Jurkat, Clone E6-1 (cell line): ENCODE measurements around the gene SYNGR2.
A peak's percentile ranks its signal among the peaks of the same experiment; 100 is the strongest.

ENCODE experiments used
- DNase-seq: peaks from one replicate; pipeline ENCODE4 v3.0.0-alpha.2; 2011; ENCODE audit warnings: low read depth, low spot score
- H3K4me3 ChIP-seq: 2 replicates; pipeline ENCODE4 v1.5.1; 2011; ENCODE audit warnings: mild to moderate bottlenecking, low read length, control low read depth, moderate library complexity

The SYNGR2 gene

DNA sequence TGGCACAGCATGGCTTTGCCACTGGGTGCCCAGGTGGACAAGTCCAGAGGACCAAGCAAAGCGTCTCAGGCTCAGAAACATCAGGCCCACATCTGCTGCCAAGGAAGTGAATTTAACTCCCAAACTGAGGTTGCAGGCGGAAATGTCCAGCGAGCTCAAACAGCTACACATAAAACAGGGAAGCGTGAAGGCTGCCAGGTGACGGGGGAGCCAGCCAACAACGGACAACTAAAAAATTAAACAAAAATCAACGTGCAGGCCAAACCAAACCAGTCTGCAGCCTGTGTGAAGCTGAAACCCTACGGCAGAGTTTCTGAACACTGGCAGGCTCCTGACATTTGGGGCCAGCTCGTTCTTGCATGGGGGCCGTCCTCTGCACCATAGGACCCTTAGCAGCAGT is 16.0 kb downstream of the SYNGR2 start:
- DNase-seq, result no peak
- H3K4me3 ChIP-seq, result no peak overlapping the region

DNA sequence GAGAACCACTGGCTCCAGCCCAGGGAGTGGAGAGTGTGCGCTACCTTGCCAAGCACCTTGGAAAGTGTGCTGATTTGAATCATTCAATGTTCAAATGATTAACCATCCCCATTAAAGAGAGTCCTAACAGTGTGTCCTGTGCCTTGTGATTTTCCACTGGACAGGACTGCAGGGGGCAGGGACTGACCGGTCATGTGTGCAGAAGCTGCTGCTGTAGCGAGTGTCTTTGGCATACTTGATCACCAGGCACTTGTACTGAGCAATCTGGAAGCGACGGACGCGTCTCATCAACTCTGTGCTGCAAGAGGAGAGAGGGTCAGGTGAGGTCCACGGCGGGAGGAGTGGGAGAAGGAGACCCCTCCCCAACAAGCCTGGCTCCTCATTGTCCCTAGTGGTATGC is 16.5 kb downstream of the SYNGR2 start:
- no peak for DNase-seq
- no peak overlapping the region for H3K4me3 ChIP-seq

DNA sequence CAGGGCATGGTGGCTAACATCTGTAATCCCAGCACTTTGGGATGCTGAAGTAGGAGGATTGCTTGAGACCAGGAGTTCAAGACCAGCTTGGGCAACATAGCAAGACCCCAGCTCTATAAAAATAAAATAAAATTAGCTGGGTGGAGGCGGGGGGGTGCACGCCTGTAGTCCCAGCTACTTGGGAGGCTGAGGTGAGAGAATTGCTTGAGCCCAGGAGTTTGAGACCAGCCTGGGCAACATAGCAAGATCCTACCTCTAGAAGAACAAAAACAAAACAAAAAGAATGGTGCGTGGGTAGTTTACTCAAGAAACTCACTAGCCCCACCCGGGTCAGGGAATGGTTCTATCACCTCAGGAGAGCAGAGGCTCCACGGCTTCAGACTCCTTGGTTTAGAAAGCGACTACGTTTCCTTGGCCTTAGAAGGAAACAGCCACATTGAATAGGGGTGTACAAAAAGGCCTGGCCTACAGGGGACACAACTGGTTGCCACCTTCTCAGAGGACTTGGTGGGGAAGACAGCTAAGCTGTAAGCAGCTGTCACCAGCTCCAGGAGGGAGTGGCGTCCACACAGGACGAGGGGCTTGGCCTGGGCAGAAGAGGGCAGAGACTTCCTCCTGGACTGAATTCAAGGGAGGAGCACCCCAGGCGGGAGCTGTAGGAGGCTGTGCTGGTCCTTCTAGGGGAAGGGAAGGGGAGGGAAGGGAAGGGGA is 17.8 kb downstream of the SYNGR2 start:
- no peak for DNase-seq

DNA sequence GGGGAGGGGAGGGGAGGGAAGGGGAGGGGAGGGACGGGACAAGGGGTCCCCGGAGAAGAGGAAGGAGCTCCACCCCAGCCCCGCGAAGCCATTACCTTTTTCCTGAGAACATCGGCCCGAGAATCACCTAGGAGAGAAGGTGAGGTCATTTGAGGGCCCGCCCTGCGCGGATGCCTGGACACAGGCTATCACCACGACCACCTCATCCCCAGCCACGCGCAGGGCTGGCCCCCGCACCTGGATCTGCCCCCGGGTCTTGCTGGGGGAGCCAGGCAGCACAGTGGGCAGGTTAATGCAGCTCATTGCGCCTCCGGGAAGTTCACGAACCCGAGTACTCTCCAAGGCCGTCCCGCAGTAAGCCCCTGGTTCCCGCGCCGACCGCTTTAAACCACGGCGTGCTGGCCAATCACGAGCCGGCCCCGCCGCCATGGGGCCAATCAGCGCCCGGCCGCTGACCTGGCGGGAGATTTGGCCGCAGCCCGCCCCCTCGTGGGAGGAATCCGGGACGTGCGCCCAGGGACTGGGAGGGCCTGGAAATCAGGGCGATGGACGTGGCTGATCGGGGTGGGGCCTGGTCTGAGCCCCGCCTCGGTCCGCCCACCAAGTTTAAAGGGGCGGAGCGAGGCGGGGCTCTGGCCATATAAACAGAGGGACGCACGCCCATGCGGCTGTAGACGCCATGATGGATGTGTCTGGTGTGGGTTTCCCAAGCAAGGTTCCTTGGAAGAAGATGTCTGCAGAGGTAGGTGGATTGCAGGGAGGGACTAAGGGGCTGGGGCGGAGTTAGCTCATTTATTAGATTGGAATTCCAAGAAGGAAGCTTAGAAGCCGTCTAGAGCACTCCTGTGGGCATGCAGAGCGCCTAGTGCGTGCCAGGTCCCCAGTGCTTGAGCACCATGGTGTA is 18.6 kb downstream of the SYNGR2 start, which contains the start of the genes AFMID and TK1:
AFMID (plus strand) TSS at position 671 of the 904 bp plus-strand sequence; CDS start at position 680, 9 bp downstream.
TK1 (minus strand) TSS at position 361 of the 904 bp plus-strand sequence; CDS start at position 303, 58 bp downstream.
- DNase-seq, result peak; percentile 79
- H3K4me3 ChIP-seq, result peak within 1 kb of the TSS; percentile 68

More for the DNA sequence above, 17.8 kb downstream of the SYNGR2 start:
- peak overlapping the region; percentile 50 for H3K4me3 ChIP-seq

DNA sequence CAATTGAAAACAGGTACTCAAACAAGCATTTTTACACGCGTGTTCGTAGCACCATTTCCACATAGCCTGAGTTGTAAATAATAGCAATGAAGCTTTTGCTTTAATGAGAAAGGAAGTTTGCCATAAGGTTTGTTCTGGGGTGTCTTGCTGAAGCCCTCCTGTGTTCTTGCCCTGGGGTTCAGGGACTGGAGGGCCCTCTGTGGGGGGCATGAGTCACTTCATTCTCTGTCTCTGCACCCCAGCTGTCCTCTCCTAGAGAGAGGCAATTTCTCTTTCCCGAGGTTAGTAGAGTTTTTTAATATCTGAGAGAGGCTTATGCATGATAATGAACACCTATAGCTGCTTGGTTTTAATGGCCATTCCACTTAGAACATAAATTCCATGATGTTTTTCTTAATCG is 28.3 kb downstream of the SYNGR2 start:
- DNase-seq, result no peak
- H3K4me3 ChIP-seq, result no peak overlapping the region

DNA sequence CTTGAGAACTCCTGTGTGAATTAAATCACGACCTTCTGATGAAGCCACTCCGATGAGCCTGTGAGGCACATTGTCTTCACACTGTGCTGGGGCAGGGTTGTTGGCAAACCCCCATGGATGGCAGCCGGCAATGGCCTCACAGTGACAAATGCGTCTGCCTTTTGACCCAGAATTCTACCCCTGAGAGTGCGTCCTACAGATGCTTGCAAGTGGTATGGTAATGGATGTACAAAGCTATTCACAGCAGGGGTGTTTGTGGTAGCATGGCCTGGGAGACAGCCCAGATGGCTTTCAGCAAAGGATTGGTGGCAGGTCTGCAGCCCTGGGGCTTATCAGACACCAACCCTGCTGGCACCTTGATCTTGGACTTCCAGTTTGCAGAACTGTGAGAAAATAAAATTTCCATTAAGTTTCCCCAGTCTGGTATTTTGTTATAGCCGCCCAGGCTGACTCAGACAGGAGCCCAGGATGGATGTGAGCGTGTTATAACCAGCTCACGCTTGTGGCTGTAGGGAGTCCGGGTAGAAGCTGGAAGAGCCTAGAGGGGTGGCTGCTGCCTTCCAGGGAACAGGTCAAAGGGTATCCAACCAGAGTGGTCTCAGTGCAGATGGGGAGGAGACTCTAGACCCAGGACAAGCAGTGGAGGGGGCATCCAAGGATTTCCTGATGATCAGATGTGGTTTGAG is 28.9 kb downstream of the SYNGR2 start:
- no peak for DNase-seq
- no peak overlapping the region for H3K4me3 ChIP-seq

DNA sequence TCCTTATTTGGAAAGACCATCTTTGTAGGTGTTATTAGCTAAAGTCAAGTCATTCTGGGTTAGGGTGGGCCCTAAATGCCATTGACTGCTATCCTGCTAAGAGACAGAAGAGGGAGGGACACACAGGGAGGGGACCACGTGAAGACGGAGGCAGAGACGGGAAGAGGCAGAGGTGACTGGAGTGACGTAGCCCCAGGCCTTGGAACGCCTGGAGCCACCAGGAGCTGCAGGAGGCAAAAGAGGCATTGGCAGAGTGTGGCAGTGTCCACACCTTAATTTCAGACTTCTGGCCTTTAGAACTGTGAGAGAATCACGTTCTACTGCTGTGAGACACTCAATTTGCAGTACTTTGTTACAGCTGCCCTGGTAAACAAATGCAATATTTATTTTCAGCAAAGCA is 32.1 kb downstream of the SYNGR2 start:
- no peak overlapping the region for H3K4me3 ChIP-seq
- no peak for DNase-seq

DNA sequence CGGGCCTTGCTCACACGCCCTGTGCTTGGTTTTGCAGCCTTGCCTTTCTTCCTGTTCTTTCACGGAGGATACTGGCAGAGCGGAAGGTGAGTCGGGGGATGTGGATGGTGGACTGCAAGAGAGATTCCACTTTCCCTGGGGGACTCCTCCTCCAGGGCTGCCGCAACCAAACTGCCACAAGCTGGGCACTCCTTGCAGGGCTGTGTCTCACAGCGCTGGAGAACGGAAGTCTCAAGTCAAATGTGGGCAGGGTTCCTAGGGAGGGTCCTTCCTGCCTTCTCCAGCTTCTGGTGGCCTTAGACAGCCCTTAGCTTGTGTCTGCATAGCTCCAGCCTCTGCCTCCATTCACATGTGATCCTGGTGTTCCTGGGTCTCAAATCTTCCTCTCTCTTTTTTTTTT is 34.3 kb downstream of the SYNGR2 start:
- H3K4me3 ChIP-seq, result no peak overlapping the region
- DNase-seq, result no peak

DNA sequence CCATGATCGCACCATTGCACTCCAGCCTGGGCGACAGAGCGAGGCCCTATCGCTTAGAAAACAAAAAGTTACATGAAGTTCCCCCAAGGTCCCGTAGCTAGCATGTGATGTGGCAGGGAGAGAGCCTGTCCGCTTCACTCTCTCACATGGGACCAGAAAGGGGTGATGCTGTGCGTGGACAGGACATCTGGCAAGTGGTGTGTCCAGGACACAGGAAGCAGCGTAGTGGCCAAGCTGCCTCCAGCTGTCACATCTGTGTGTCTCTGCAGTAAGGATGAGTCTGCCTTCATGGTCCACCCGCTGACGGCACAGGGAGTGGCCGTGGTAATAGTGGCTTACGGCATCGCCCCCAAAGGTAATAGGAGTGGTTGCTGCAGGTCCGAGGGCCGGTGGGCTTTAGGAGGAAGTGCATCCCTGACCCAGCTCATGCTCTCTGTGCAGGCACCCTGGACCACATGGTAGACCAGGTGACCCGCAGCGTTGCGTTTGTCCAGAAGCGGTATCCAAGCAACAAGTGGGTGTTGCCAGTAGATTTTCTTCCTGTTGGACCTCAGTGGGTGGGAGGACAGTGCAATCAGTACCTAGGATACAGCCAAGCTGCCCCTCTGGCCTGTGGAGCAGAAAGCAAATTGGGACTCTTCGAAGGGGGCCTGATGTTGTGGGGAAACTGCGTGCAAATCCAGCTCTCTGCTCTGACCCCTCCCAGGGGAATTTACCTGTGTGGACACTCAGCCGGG is 36.2 kb downstream of the SYNGR2 start:
- H3K4me3 ChIP-seq, result no peak overlapping the region
- DNase-seq, result no peak

DNA sequence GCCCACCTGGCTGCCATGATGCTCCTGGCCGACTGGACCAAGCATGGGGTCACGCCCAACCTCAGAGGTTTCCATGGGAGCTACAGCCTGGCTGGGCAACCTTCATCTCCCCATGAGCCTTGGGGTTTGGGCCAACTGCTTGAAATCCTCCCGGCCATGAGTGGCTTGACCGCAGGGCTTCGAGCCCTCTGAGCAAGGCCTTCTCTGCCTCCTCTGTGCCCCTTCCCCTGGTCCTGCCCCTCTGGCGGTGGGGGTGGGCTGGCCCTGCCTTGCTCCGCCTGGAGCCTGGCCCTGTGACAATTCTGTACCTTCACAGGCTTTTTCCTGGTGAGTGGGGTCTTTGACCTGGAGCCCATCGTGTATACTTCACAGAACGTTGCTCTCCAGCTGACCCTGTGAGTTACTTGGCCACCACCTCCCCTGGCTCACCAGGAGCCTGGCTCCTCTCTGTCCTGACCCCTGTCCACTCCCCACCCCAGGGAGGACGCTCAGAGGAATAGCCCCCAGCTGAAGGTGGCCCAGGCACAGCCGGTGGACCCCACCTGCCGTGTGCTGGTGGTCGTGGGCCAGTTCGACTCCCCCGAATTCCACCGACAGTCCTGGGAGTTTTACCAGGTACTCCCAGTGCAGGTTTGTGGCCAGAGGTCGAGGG is 36.9 kb downstream of the SYNGR2 start:
- DNase-seq, result no peak
- no peak overlapping the region for H3K4me3 ChIP-seq

DNA sequence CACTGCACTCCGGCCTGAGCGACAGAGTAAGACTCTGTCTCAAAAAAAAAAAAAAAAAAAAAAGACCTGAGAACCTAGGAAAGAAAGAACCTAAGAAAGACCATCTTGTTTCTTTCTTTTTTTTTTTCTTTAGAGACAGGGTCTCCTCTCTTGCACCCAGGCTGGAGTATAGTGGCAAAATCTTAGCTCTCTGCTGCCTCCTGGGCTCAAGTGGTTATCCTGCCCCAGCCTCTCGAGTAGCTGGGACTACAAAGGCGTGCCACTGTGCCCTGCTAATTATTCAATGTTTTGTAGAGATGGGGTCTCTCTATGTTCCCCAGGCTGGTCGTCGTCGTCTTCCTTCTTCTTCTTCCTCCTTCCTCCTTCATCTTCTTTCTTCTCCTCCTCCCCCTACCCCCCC is 37.9 kb downstream of the SYNGR2 start:
- DNase-seq, result no peak
- H3K4me3 ChIP-seq, result no peak overlapping the region

DNA sequence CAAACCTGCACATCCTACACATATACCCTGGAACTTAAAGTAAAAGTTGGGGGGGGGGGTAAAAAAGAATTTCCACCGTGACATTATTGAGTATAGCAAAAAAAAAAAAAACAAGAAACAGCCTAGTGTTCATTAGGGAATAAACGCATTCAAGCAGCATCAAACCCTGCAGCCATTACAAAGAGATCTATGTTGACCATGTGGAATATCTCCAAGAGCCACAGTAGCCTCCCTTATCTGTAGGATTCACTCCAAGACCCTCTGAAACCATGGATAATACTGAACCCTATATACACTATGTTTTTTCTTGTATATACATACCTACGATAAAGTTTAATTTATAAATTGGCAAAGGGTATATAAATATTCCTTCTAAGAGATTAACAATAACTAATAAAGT is 40.1 kb downstream of the SYNGR2 start:
- DNase-seq, result no peak

DNA sequence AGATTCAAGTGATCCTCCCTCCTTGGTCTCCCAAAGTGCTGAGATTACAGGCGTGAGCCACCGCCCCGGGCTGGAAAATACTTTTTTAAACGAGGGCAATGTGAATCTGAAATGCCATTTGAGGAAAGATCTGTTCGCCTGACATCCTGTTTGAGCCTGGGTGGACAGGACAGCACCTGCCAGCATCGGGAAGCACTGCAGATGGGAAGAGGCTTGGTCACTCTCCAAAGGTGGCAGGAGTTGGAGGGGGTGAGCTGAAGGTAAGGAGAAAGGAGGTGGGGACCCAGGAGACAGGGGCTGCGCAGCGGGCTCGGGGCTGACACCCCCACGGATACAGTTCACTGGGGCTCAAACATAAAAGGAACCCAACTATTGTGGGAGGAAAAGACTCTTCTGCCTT is 41.7 kb downstream of the SYNGR2 start:
- H3K4me3 ChIP-seq, result no peak overlapping the region
- no peak for DNase-seq

More for the DNA sequence above, 40.1 kb downstream of the SYNGR2 start:
- no peak overlapping the region for H3K4me3 ChIP-seq

DNA sequence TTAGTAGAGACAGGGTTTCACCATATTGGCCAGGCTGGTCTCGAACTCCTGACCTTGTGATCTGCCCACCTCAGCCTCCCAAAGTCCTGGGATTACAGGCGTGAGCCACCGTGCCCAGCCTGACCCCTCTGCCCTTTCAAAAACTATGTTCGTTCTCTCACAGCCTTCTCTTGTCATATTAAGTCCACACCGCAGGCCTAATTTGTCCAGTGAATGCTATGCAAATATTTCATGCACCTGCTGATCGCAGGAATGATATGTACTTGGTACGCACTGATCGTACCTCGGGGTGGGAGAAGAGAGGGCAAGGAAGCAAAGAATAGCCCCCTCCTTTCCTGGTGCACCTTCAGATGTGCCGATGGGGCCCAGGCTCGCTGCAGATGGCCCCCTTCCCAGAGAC is 42.7 kb downstream of the SYNGR2 start:
- H3K4me3 ChIP-seq, result no peak overlapping the region
- DNase-seq, result no peak

DNA sequence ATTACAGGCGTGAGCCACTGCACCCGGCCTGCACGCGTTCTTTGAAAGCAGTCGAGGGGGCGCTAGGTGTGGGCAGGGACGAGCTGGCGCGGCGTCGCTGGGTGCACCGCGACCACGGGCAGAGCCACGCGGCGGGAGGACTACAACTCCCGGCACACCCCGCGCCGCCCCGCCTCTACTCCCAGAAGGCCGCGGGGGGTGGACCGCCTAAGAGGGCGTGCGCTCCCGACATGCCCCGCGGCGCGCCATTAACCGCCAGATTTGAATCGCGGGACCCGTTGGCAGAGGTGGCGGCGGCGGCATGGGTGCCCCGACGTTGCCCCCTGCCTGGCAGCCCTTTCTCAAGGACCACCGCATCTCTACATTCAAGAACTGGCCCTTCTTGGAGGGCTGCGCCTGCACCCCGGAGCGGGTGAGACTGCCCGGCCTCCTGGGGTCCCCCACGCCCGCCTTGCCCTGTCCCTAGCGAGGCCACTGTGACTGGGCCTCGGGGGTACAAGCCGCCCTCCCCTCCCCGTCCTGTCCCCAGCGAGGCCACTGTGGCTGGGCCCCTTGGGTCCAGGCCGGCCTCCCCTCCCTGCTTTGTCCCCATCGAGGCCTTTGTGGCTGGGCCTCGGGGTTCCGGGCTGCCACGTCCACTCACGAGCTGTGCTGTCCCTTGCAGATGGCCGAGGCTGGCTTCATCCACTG is 45.8 kb downstream of the SYNGR2 start, which contains the start of gene BIRC5:
BIRC5 (plus strand) TSS at position 238 of the 690 bp plus-strand sequence; CDS start at position 302, 64 bp downstream.
- DNase-seq, result peak; percentile 82
- H3K4me3 ChIP-seq, result peak within 1 kb of the TSS; percentile 97

DNA sequence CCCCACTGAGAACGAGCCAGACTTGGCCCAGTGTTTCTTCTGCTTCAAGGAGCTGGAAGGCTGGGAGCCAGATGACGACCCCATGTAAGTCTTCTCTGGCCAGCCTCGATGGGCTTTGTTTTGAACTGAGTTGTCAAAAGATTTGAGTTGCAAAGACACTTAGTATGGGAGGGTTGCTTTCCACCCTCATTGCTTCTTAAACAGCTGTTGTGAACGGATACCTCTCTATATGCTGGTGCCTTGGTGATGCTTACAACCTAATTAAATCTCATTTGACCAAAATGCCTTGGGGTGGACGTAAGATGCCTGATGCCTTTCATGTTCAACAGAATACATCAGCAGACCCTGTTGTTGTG is 46.3 kb downstream of the SYNGR2 start:
- DNase-seq, result no peak
- H3K4me3 ChIP-seq, result peak overlapping the region; percentile 97

DNA sequence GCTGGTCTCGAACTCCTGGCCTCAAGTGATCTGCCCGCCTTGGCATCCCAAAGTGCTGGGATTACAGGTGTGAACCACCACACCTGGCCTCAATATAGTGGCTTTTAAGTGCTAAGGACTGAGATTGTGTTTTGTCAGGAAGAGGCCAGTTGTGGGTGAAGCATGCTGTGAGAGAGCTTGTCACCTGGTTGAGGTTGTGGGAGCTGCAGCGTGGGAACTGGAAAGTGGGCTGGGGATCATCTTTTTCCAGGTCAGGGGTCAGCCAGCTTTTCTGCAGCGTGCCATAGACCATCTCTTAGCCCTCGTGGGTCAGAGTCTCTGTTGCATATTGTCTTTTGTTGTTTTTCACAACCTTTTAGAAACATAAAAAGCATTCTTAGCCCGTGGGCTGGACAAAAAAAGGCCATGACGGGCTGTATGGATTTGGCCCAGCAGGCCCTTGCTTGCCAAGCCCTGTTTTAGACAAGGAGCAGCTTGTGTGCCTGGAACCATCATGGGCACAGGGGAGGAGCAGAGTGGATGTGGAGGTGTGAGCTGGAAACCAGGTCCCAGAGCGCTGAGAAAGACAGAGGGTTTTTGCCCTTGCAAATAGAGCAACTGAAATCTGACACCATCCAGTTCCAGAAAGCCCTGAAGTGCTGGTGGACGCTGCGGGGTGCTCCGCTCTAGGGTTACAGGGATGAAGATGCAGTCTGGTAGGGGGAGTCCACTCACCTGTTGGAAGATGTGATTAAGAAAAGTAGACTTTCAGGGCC is 51.2 kb downstream of the SYNGR2 start:
- no peak for DNase-seq
- no peak overlapping the region for H3K4me3 ChIP-seq
